A549 treated with RU486 at 1 μM for 4 hours (cell line): Measurements from ENCODE around the gene ELK1. TPM values are rescaled to one million over a fixed set of nuclear protein-coding genes. Genes with fewer than 3 reads are reported as not detected.

ENCODE experiments used
- total RNA-seq: library from RNA; stranded (reverse); fragments of 200-300 nt; extraction: Qiagen RNA extraction; gene quantifications from 5 replicates; pipeline ENCODE4 v1.2.3, GENCODE V29; 2022; ENCODE audit warnings: low read depth

Gene ELK1
- 31.0 to 37.7 TPM (median 37.0 TPM) in 5 replicates for total RNA-seq

GRCh38 chrX:47650164-47651042 is at the start of gene ELK1:
TSS of gene ELK1 (minus strand) at chrX:47650563. CDS start at chrX:47641441, 9,122 bp downstream.

GRCh38 chrX:47658684-47659420 is 8.5 kb upstream of the ELK1 start, which contains the start of gene UXT:
TSS of gene UXT (minus strand) at chrX:47659180. CDS start at chrX:47658927, 253 bp downstream.

GRCh38 chrX:47629419-47630200 is 20.8 kb downstream of the ELK1 start, which contains the start of gene CFP:
TSS of gene CFP (minus strand) at chrX:47629930. CDS start at chrX:47629844, 86 bp downstream.

GRCh38 chrX:47619486-47620302 is 30.7 kb downstream of the ELK1 start, which contains the start of gene SYN1:
TSS of gene SYN1 (minus strand) at chrX:47619857. CDS start at chrX:47619728, 129 bp downstream.

Other genes starting within 250 kb of the ELK1 start
- 3.5 to 4.7 TPM (median 3.7 TPM) in 5 replicates for gene ZNF41, start 167.3 kb downstream of the ELK1 start, total RNA-seq
- 43.1 to 63.6 TPM (median 56.2 TPM) in 5 replicates for gene ARAF, start 89.4 kb downstream of the ELK1 start, total RNA-seq
- gene TIMP1, start 68.1 kb downstream of the ELK1 start, total RNA-seq, result 237 to 302 TPM (median 269 TPM) in 5 replicates
- gene SYN1, start 30.7 kb downstream of the ELK1 start, total RNA-seq, result 0.11 to 0.31 TPM (median 0.21 TPM) in 5 replicates
- gene CFP, start 20.6 kb downstream of the ELK1 start, total RNA-seq, result 0.35 to 0.88 TPM (median 0.58 TPM) in 5 replicates
- gene UXT, start 8.6 kb upstream of the ELK1 start, total RNA-seq, result 165 to 211 TPM (median 176 TPM) in 5 replicates
- 4.3 to 8.1 TPM (median 6.0 TPM) in 5 replicates for gene ZNF81, start 186.3 kb upstream of the ELK1 start, total RNA-seq